ENCODE results near the gene IMMP2L. TPM values are rescaled to one million over a fixed set of nuclear protein-coding genes. Genes with fewer than 3 reads are reported as not detected.
"Not testable (repeated sequence)": the region's sequence is repeated elsewhere in the genome, so short reads cannot be mapped to it uniquely, and the experiment has no call there.

The IMMP2L gene
- polyA plus RNA-seq, 1 donor (not counting 4 experiments of a cell fraction or from before 2014, with no cell fraction given), result 14.1 TPM

- no peaks in the 10 kb centered on the region for H3K79me2 ChIP-seq (ENCODE audit: control insufficient read depth, insufficient read depth, low read length)
- no peak for DNase-seq (ENCODE audit: low read depth, low spot score)
- TF ChIP-seq CTCF (optimal IDR thresholded peaks at IDR 0.05 in 1 of 3, IDR thresholded peaks at IDR 0.05 in 1 of 3, conservative IDR thresholded peaks at IDR 0.05 in 1 of 3; ENCODE audit: extremely low read depth in 1 of 3, insufficient read depth in 2 of 3, low read length in 3 of 3) (no peak), EZH2 (IDR thresholded peaks at IDR 0.05; ENCODE audit: low read length) (no peak)
- H3K4me3 ChIP-seq (ENCODE audit: control insufficient read depth in 2 of 3, extremely low read depth in 1 of 3, insufficient read depth in 2 of 3, low read depth in 1 of 3, low read length in 3 of 3), result no peak overlapping the region
- no peaks in the 10 kb centered on the region for H4K20me1 ChIP-seq (ENCODE audit: control insufficient read depth, extremely low read depth, insufficient read depth, low read length)
- no peak overlapping the region for H3K9ac ChIP-seq (ENCODE audit: control insufficient read depth, extremely low read depth, insufficient read depth, low read length)
- no peaks in the 10 kb centered on the region for H3K9me3 ChIP-seq (ENCODE audit: control insufficient read depth, low read depth, low read length)
- no peak overlapping the region for H3K27ac ChIP-seq (ENCODE audit: control insufficient read depth, insufficient read depth, low read length)
- no peaks in the 10 kb centered on the region for H3K9me1 ChIP-seq (ENCODE audit: control insufficient read depth, extremely low read depth, insufficient read depth, low read length)
- H3K27me3 ChIP-seq (ENCODE audit: control insufficient read depth, extremely low read depth, insufficient read depth, low read length), result no peaks in the 10 kb centered on the region
- dilution Hi-C loops (cut with MboI; ENCODE audit: extremely low pct_ligation_motif_present, low sequenced_read_pairs), result no loop called here
- H3K4me1 ChIP-seq (ENCODE audit: control insufficient read depth, extremely low read depth, insufficient read depth, low read length), result no peaks in the 10 kb centered on the region
- H2AFZ ChIP-seq (ENCODE audit: control insufficient read depth, low read length), result no peak overlapping the region
- FAIRE-seq, result no peak
- H3K36me3 ChIP-seq (ENCODE audit: control insufficient read depth in 2 of 2, extremely low read depth in 1 of 2, insufficient read depth in 2 of 2, low read length in 2 of 2), result no peaks in the 10 kb centered on the region
- no peak overlapping the region for H3K4me2 ChIP-seq (ENCODE audit: control insufficient read depth, extremely low read depth, insufficient read depth, low read depth, low read length)
Observed at GRCh38 chr7:111473449-111474198, 88.7 kb downstream of the IMMP2L start.

- FAIRE-seq, result no peak
- Histone ChIP-seq H3K36me3 (ENCODE audit: control insufficient read depth in 2 of 2, extremely low read depth in 1 of 2, insufficient read depth in 2 of 2, low read length in 2 of 2) (no peaks in the 10 kb centered on the region), H3K9ac (ENCODE audit: control insufficient read depth, extremely low read depth, insufficient read depth, low read length) (no peak overlapping the region), H3K9me1 (ENCODE audit: control insufficient read depth, extremely low read depth, insufficient read depth, low read length) (no peaks in the 10 kb centered on the region), H3K4me2 (ENCODE audit: control insufficient read depth, extremely low read depth, insufficient read depth, low read depth, low read length) (no peak overlapping the region), H3K4me1 (ENCODE audit: control insufficient read depth, extremely low read depth, insufficient read depth, low read length) (no peaks in the 10 kb centered on the region), H4K20me1 (ENCODE audit: control insufficient read depth, extremely low read depth, insufficient read depth, low read length) (no peaks in the 10 kb centered on the region), H3K27me3 (ENCODE audit: control insufficient read depth, extremely low read depth, insufficient read depth, low read length) (no peaks in the 10 kb centered on the region), H2AFZ (ENCODE audit: control insufficient read depth, low read length) (no peak overlapping the region), H3K79me2 (ENCODE audit: control insufficient read depth, insufficient read depth, low read length) (no peaks in the 10 kb centered on the region), H3K9me3 (ENCODE audit: control insufficient read depth, low read depth, low read length) (no peaks in the 10 kb centered on the region), H3K4me3 (ENCODE audit: control insufficient read depth in 2 of 3, extremely low read depth in 1 of 3, insufficient read depth in 2 of 3, low read depth in 1 of 3, low read length in 3 of 3) (no peak overlapping the region), H3K27ac (ENCODE audit: control insufficient read depth, insufficient read depth, low read length) (no peak overlapping the region)
- dilution Hi-C loops (cut with MboI; ENCODE audit: extremely low pct_ligation_motif_present, low sequenced_read_pairs), result no loop called here
- DNase-seq (ENCODE audit: low read depth, low spot score), result no peak
- TF ChIP-seq CTCF (optimal IDR thresholded peaks at IDR 0.05 in 1 of 3, IDR thresholded peaks at IDR 0.05 in 1 of 3, conservative IDR thresholded peaks at IDR 0.05 in 1 of 3; ENCODE audit: extremely low read depth in 1 of 3, insufficient read depth in 2 of 3, low read length in 3 of 3) (no peak), EZH2 (IDR thresholded peaks at IDR 0.05; ENCODE audit: low read length) (no peak)
Observed at GRCh38 chr7:111470998-111471397, 91.3 kb downstream of the IMMP2L start.

GRCh38 chr7:111469894-111470293 lies 92.4 kb downstream of the IMMP2L start:
- H3K27me3 ChIP-seq (ENCODE audit: control insufficient read depth, extremely low read depth, insufficient read depth, low read length); H3K4me2 ChIP-seq (ENCODE audit: control insufficient read depth, extremely low read depth, insufficient read depth, low read depth, low read length); H3K79me2 ChIP-seq (ENCODE audit: control insufficient read depth, insufficient read depth, low read length); H3K27ac ChIP-seq (ENCODE audit: control insufficient read depth, insufficient read depth, low read length); H3K4me3 ChIP-seq (ENCODE audit: control insufficient read depth in 2 of 3, extremely low read depth in 1 of 3, insufficient read depth in 2 of 3, low read depth in 1 of 3, low read length in 3 of 3); H3K36me3 ChIP-seq (ENCODE audit: control insufficient read depth in 2 of 2, extremely low read depth in 1 of 2, insufficient read depth in 2 of 2, low read length in 2 of 2); H3K9me1 ChIP-seq (ENCODE audit: control insufficient read depth, extremely low read depth, insufficient read depth, low read length); FAIRE-seq; H3K4me1 ChIP-seq (ENCODE audit: control insufficient read depth, extremely low read depth, insufficient read depth, low read length); H3K9ac ChIP-seq (ENCODE audit: control insufficient read depth, extremely low read depth, insufficient read depth, low read length); H3K9me3 ChIP-seq (ENCODE audit: control insufficient read depth, low read depth, low read length); H4K20me1 ChIP-seq (ENCODE audit: control insufficient read depth, extremely low read depth, insufficient read depth, low read length); DNase-seq (ENCODE audit: low read depth, low spot score); dilution Hi-C loops (cut with MboI; ENCODE audit: extremely low pct_ligation_motif_present, low sequenced_read_pairs); H2AFZ ChIP-seq (ENCODE audit: control insufficient read depth, low read length): not testable (repeated sequence)

- dilution Hi-C loops (cut with MboI; ENCODE audit: extremely low pct_ligation_motif_present, low sequenced_read_pairs); H3K27me3 ChIP-seq (ENCODE audit: control insufficient read depth, extremely low read depth, insufficient read depth, low read length); H4K20me1 ChIP-seq (ENCODE audit: control insufficient read depth, extremely low read depth, insufficient read depth, low read length); H3K9me3 ChIP-seq (ENCODE audit: control insufficient read depth, low read depth, low read length); FAIRE-seq; DNase-seq (ENCODE audit: low read depth, low spot score); H3K79me2 ChIP-seq (ENCODE audit: control insufficient read depth, insufficient read depth, low read length); H3K4me1 ChIP-seq (ENCODE audit: control insufficient read depth, extremely low read depth, insufficient read depth, low read length); H3K27ac ChIP-seq (ENCODE audit: control insufficient read depth, insufficient read depth, low read length); H3K4me2 ChIP-seq (ENCODE audit: control insufficient read depth, extremely low read depth, insufficient read depth, low read depth, low read length); H3K9me1 ChIP-seq (ENCODE audit: control insufficient read depth, extremely low read depth, insufficient read depth, low read length); H3K36me3 ChIP-seq (ENCODE audit: control insufficient read depth in 2 of 2, extremely low read depth in 1 of 2, insufficient read depth in 2 of 2, low read length in 2 of 2); H3K9ac ChIP-seq (ENCODE audit: control insufficient read depth, extremely low read depth, insufficient read depth, low read length); H2AFZ ChIP-seq (ENCODE audit: control insufficient read depth, low read length); H3K4me3 ChIP-seq (ENCODE audit: control insufficient read depth in 2 of 3, extremely low read depth in 1 of 3, insufficient read depth in 2 of 3, low read depth in 1 of 3, low read length in 3 of 3): not testable (repeated sequence)
Observed at GRCh38 chr7:111465774-111466173, 96.5 kb downstream of the IMMP2L start.

Data from keratinocyte (primary cell).